H1 (cell line): ENCODE measurements around the gene ARSK. TPM values are rescaled to one million over a fixed set of nuclear protein-coding genes. Genes with fewer than 3 reads are reported as not detected.

Experiments used
- CTCF ChIA-PET: fragments of 300-600 bp; sonication (Branson Sonifier 250); formaldehyde crosslinking; loops from one replicate; lab custom pipeline; 2021; ENCODE audit not compliant: partially characterized antibody; lab: Charles Lee
- POLR2A ChIA-PET: fragments of 300-600 bp; sonication (Branson Sonifier 250); formaldehyde crosslinking; loops from one replicate; lab custom pipeline; 2021; ENCODE audit warnings: inconsistent platforms; ENCODE audit not compliant: partially characterized antibody; lab: Charles Lee
- DNase-seq, 2 experiments: peaks; one replicate each; pipeline versions ENCODE4 v3.0.0 to v3.0.0-alpha.2; 2010 to 2022; ENCODE audit warnings: low spot score in 2 of 2, low read depth in 1 of 2, mixed read lengths in 1 of 2
- FAIRE-seq: peaks from 2 replicates; lab custom pipeline; 2011; peaks lifted over from hg19 to GRCh38; lab: Jason Lieb, UNC
- H2AFZ ChIP-seq: 2 replicates; pipeline ENCODE4 v1.8.1; 2012; ENCODE audit warnings: low read length, inconsistent platforms
- H2AK5ac ChIP-seq: 2 replicates; pipeline ENCODE4 v1.6.1; 2013; ENCODE audit warnings: low read depth, low read length
- H2BK120ac ChIP-seq: replicated peaks from 2 replicates; pipeline ENCODE3; 2013; ENCODE audit warnings: low read depth, low read length, inconsistent platforms
- H2BK12ac ChIP-seq: 2 replicates; pipeline ENCODE4 v1.6.1; 2013; ENCODE audit warnings: low read depth, low read length
- H2BK15ac ChIP-seq: 2 replicates; pipeline ENCODE4 v1.6.1; 2013; ENCODE audit warnings: low read length
- H2BK20ac ChIP-seq: 2 replicates; pipeline ENCODE4 v1.6.1; 2013; ENCODE audit warnings: low read length
- H2BK5ac ChIP-seq: 2 replicates; pipeline ENCODE4 v1.6.1; 2013; ENCODE audit warnings: low read depth, low read length
- H3K14ac ChIP-seq: 2 replicates; pipeline ENCODE4 v1.6.1; 2013; ENCODE audit warnings: inconsistent platforms; ENCODE audit not compliant: insufficient read length
- H3K18ac ChIP-seq: 2 replicates; pipeline ENCODE4 v1.6.1; 2013; ENCODE audit warnings: low read length; ENCODE audit errors: extremely low read depth
- H3K23ac ChIP-seq: 2 replicates; pipeline ENCODE4 v1.6.1; 2013; ENCODE audit warnings: inconsistent platforms; ENCODE audit not compliant: insufficient read length
- H3K23me2 ChIP-seq: 2 replicates; pipeline ENCODE4 v1.6.1; 2013; ENCODE audit warnings: low read depth, low read length
- H3K27ac ChIP-seq: 2 replicates; pipeline ENCODE4 v1.6.1; 2011; ENCODE audit warnings: low read depth, low read length, inconsistent platforms
- H3K27me3 ChIP-seq, 4 experiments: replicated peaks in 1 of 4; 1 replicate in 1 of 4; 2 replicates in 3 of 4; pipeline versions ENCODE4 v1.6.1 to v1.8.1; 2011 to 2013; ENCODE audit warnings: low read length in 3 of 4, mild to moderate bottlenecking in 3 of 4, inconsistent platforms in 2 of 4, mixed read lengths in 2 of 4, moderate library complexity in 1 of 4; ENCODE audit not compliant: control insufficient read depth in 3 of 4, insufficient read depth in 3 of 4; ENCODE audit errors: extremely low read depth in 1 of 4
- H3K36me3 ChIP-seq, 4 experiments: 2 replicates each; pipeline versions ENCODE4 v1.6.1 to v1.8.1; 2011 to 2013; ENCODE audit warnings: mild to moderate bottlenecking in 4 of 4, low read length in 3 of 4, moderate library complexity in 2 of 4, control low read depth in 1 of 4, inconsistent platforms in 1 of 4; ENCODE audit not compliant: insufficient read depth in 4 of 4, control insufficient read depth in 2 of 4
- H3K4ac ChIP-seq: replicated peaks from 2 replicates; pipeline ENCODE3; 2013; ENCODE audit warnings: low read length, low read depth, mixed read lengths, inconsistent platforms; ENCODE audit not compliant: insufficient read length
- H3K4me1 ChIP-seq, 4 experiments: replicated peaks in 1 of 4; 1 replicate in 1 of 4; 2 replicates in 3 of 4; pipeline versions ENCODE4 v1.6.1 to v1.8.1; 2011 to 2013; ENCODE audit warnings: low read length in 3 of 4, inconsistent platforms in 2 of 4, mixed read lengths in 1 of 4; ENCODE audit not compliant: insufficient read depth in 4 of 4, control insufficient read depth in 3 of 4
- H3K4me2 ChIP-seq, 2 experiments: 2 replicates each; pipeline versions ENCODE4 v1.6.1 to v1.8.1; 2011 to 2013; ENCODE audit warnings: low read depth in 2 of 2, low read length in 2 of 2, control low read depth in 1 of 2, inconsistent platforms in 1 of 2, mild to moderate bottlenecking in 1 of 2; ENCODE audit not compliant: insufficient read depth in 1 of 2
- H3K4me3 ChIP-seq, 4 experiments: fragments of 200-600, 300-600 bp in 1 of 4; sonication (generic), shearing (Covaris generic), sonication (Bioruptor Twin) in 1 of 4; 2 replicates each; pipeline versions ENCODE4 v1.5.1 to v1.8.1; 2011 to 2016; ENCODE audit warnings: low read length in 4 of 4, low read depth in 3 of 4, control low read depth in 2 of 4, inconsistent platforms in 2 of 4, mild to moderate bottlenecking in 2 of 4, mixed read lengths in 1 of 4, moderate library complexity in 1 of 4; ENCODE audit not compliant: insufficient read depth in 2 of 4; ENCODE audit errors: extremely low read depth in 1 of 4
- H3K56ac ChIP-seq: replicated peaks from 2 replicates; pipeline ENCODE3; 2013; ENCODE audit warnings: low read depth, mild to moderate bottlenecking, mixed read lengths, low read length, inconsistent platforms; ENCODE audit not compliant: insufficient read length
- H3K79me1 ChIP-seq: 2 replicates; pipeline ENCODE4 v1.6.1; 2013; ENCODE audit warnings: low read depth, low read length, control low read depth
- H3K79me2 ChIP-seq, 2 experiments: 2 replicates each; pipeline versions ENCODE4 v1.6.1 to v1.8.1; 2012 to 2013; ENCODE audit warnings: low read length in 2 of 2, mild to moderate bottlenecking in 2 of 2, inconsistent platforms in 1 of 2; ENCODE audit not compliant: insufficient read depth in 2 of 2, control insufficient read depth in 1 of 2
- H3K9ac ChIP-seq, 4 experiments: replicated peaks in 1 of 4; 1 replicate in 1 of 4; 2 replicates in 3 of 4; pipeline versions ENCODE4 v1.6.1 to v1.8.1; 2011 to 2013; ENCODE audit warnings: low read depth in 3 of 4, low read length in 3 of 4, control low read depth in 2 of 4, mild to moderate bottlenecking in 2 of 4, moderate library complexity in 2 of 4, inconsistent platforms in 1 of 4; ENCODE audit errors: extremely low read depth in 1 of 4
- H3K9me3 ChIP-seq, 2 experiments: 2 replicates each; pipeline versions ENCODE4 v1.6.1 to v1.8.1; 2012 to 2013; ENCODE audit warnings: mild to moderate bottlenecking in 2 of 2, moderate library complexity in 2 of 2, control low read depth in 1 of 2, inconsistent platforms in 1 of 2, low read depth in 1 of 2, low read length in 1 of 2, mixed read lengths in 1 of 2; ENCODE audit not compliant: insufficient read depth in 2 of 2
- H4K20me1 ChIP-seq, 2 experiments: replicated peaks in 1 of 2; 2 replicates each; pipeline versions ENCODE3 to v1.8.1; 2011 to 2013; ENCODE audit warnings: inconsistent platforms in 2 of 2, low read length in 2 of 2, mild to moderate bottlenecking in 1 of 2; ENCODE audit not compliant: insufficient read depth in 2 of 2, control insufficient read depth in 1 of 2
- H4K5ac ChIP-seq: 2 replicates; pipeline ENCODE4 v1.6.1; 2013; ENCODE audit warnings: low read length, low read depth, mixed read lengths, inconsistent platforms; ENCODE audit not compliant: insufficient read length
- H4K8ac ChIP-seq: 2 replicates; pipeline ENCODE4 v1.8.0; 2013; ENCODE audit warnings: mild to moderate bottlenecking, moderate library complexity, low read length, inconsistent platforms; ENCODE audit not compliant: insufficient read depth; ENCODE audit errors: extremely low read depth
- H4K91ac ChIP-seq: replicated peaks from 2 replicates; pipeline ENCODE3; 2013; ENCODE audit warnings: low read length, mixed read lengths, inconsistent platforms; ENCODE audit not compliant: insufficient read length
- CBX8 ChIP-seq: fragments of 300-800, 300-1000 bp; sonication (generic); IDR thresholded peaks from 2 replicates; pipeline ENCODE4 v1.7.1; 2016; ENCODE audit warnings: low read depth, low read length, borderline replicate concordance
- GABPA ChIP-seq: IDR thresholded peaks from 2 replicates; pipeline ENCODE4 v1.6.1; 2011; ENCODE audit warnings: mild to moderate bottlenecking, low read length, moderate library complexity, borderline replicate concordance; ENCODE audit not compliant: insufficient read depth
- HDAC2 ChIP-seq, 2 experiments: fragments of 300-600 bp in 1 of 2; sonication (generic) in 1 of 2; IDR thresholded peaks; 2 replicates each; pipeline ENCODE4 v1.6.1; 2011 to 2012; ENCODE audit warnings: low read depth in 2 of 2, low read length in 2 of 2, mild to moderate bottlenecking in 2 of 2, moderate library complexity in 2 of 2, borderline replicate concordance in 1 of 2, inconsistent platforms in 1 of 2
- JUN ChIP-seq: IDR thresholded peaks from 2 replicates; pipeline ENCODE4 v1.6.1; 2011; ENCODE audit warnings: low read depth, mild to moderate bottlenecking, improper control_type of control experiment, low read length
- POLR2A ChIP-seq, 2 experiments: IDR thresholded peaks; 1 replicate in 1 of 2; 2 replicates in 1 of 2; pipeline ENCODE4 v1.6.1; 2011; ENCODE audit warnings: low read depth in 2 of 2, low read length in 2 of 2, mild to moderate bottlenecking in 2 of 2; ENCODE audit errors: control extremely low read depth in 1 of 2
- RBBP5 ChIP-seq: IDR thresholded peaks from 2 replicates; pipeline ENCODE4 v1.7.1; 2012; ENCODE audit warnings: low read depth, mild to moderate bottlenecking, inconsistent platforms, low read length, moderate library complexity, borderline replicate concordance
- SP4 ChIP-seq: IDR thresholded peaks from 2 replicates; pipeline ENCODE4 v1.6.1; 2012; ENCODE audit warnings: low read length, inconsistent platforms
- TBP ChIP-seq: IDR thresholded peaks from 2 replicates; pipeline ENCODE4 v1.6.1; 2011; ENCODE audit warnings: low read depth, low read length, improper control_type of control experiment
- WGBS, 2 experiments: shearing (Covaris generic) in 1 of 2; methylation state at CpG; one replicate each; pipeline versions ENCODE4 v1.1.6 to v1.1.7; 2013 to 2015; ENCODE audit warnings: low lambda C conversion rate in 2 of 2, mixed read lengths in 2 of 2, inconsistent platforms in 1 of 2, low coverage in 1 of 2, missing lambda C conversion rate in 1 of 2; ENCODE audit not compliant: insufficient replicate concordance in 2 of 2, insufficient coverage in 1 of 2, insufficient read length in 1 of 2; ENCODE audit errors: extremely low coverage in 1 of 2, missing lambda C conversion rate in 1 of 2; 5-methylcytosine and 5-hydroxymethylcytosine counted together
- polyA plus RNA-seq, 7 experiments: library from polyadenylated mRNA; depleted of rRNA in 3 of 7; stranded (reverse) in 5 of 7; unstranded in 2 of 7; fragments of >200 nt in 5 of 7; fragments of 200-250 nt in 2 of 7; gene quantifications; 1 replicate in 5 of 7; 2 replicates in 1 of 7; 4 replicates in 1 of 7; pipeline versions ENCODE4 v1.2.1 to v1.2.3, GENCODE V29; 2011 to 2013; ENCODE audit warnings: missing spikeins in 2 of 7, mixed read lengths in 2 of 7
- total RNA-seq: library from RNA; stranded (reverse); fragmentation: NEBNext Ultra II Directional; extraction: Animal tissue kit (Norgen Biotek cat#: 25700); gene quantifications from 2 replicates; pipeline ENCODE4 v1.2.1, GENCODE V29; 2021
- TF ChIP-seq, protein P1 (sequence below): IDR thresholded peaks from 2 replicates; pipeline ENCODE4 v1.6.1; 2011; ENCODE audit warnings: low read depth, mild to moderate bottlenecking, low read length; ENCODE audit not compliant: insufficient read depth
- TF ChIP-seq, protein P2 (sequence below), 3 experiments: IDR thresholded peaks; 1 replicate in 2 of 3; 2 replicates in 1 of 3; pipeline versions ENCODE4 v1.5.1 to v1.6.1; 2011; ENCODE audit warnings: low read length in 3 of 3, mild to moderate bottlenecking in 3 of 3, inconsistent platforms in 2 of 3, low read depth in 1 of 3, moderate library complexity in 1 of 3; ENCODE audit not compliant: insufficient read depth in 1 of 3; ENCODE audit errors: control extremely low read depth in 1 of 3

The ARSK gene
- total and polyA plus RNA-seq, 2 of the 8 experiments (the other 6 are each of a cell fraction or from before 2014, with no cell fraction given): 8.4 to 14.1 TPM

DNA sequence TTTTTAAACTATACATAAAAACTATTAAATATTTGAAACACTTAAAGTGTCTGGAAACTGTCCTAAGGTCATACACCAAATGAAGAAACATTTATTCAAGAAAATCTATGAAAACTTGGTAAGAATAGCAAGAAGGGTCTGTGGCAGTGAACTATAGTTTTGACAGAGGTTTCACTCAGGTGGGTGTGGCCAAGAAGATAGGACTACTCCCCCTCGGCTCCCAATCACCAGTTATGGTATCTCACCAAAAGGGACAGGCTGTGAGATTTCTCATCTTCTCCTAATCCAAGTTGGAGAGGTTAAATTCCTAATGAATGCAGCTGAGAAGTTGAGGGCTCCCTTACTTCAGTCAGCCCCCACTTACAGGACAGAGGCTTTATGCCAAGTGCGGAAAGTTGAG, 2.9 kb downstream of the ARSK start:
- no peak overlapping the region for H2AK5ac ChIP-seq
- ChIA-PET CTCF (interaction anchor here (1.0 kb wide), 1 partner anchor 19 kb away, joined by 3 read pairs; no protein-coding TSS in a partner anchor), POLR2A (interaction anchor here (0.9 to 1.1 kb wide), 2 partner anchors 10 to 12 kb away, joined by 3 to 5 read pairs; no protein-coding TSS in a partner anchor)
- H3K36me3 ChIP-seq: 0 out of 8 replicates have a peak, but pooled peaks cover 0 to 2% (median 0%) of the 10 kb centered on the region in 4 experiments
- peaks cover 0 to 42% of the 10 kb centered on the region in 2 experiments; a peak in 3 of 4 replicates for H3K79me2 ChIP-seq
- no peak overlapping the region for H2BK12ac ChIP-seq
- H3K56ac ChIP-seq: no peak overlapping the region
- peaks cover 2% of the 10 kb centered on the region; the same call in 1 of the 2 replicates for H3K79me1 ChIP-seq
- no peaks in the 10 kb centered on the region for H4K20me1 ChIP-seq
- no peak overlapping the region for H3K18ac ChIP-seq
- H4K5ac ChIP-seq: no peak overlapping the region
- no peak overlapping the region for H2AFZ ChIP-seq
- no peaks in the 10 kb centered on the region for H3K9me3 ChIP-seq
- no peak overlapping the region for H2BK15ac ChIP-seq
- no peak overlapping the region for H2BK120ac ChIP-seq
- H3K4ac ChIP-seq: no peak overlapping the region
- FAIRE-seq (no peak), DNase-seq (no peak)
- H3K23ac ChIP-seq: no peak overlapping the region
- H3K4me2 ChIP-seq: no peak overlapping the region
- H3K4me1 ChIP-seq: no peaks in the 10 kb centered on the region; a peak in 1 of 7 replicates
- no peak overlapping the region for H4K8ac ChIP-seq
- H3K4me3 ChIP-seq: no peak overlapping the region
- H3K14ac ChIP-seq: no peak overlapping the region
- no peak overlapping the region for H2BK20ac ChIP-seq
- no peak overlapping the region for H3K9ac ChIP-seq
- H3K27me3 ChIP-seq: no peaks in the 10 kb centered on the region
- no peak overlapping the region for H4K91ac ChIP-seq
- peaks cover 3% of the 10 kb centered on the region; the same call in 1 of the 2 replicates for H3K23me2 ChIP-seq
- 85% methylated on average over 2 of the region's 2 CpGs; no CpG with 5 or more reads in 1 of the 2 experiments for WGBS, 2 experiments
- no peak overlapping the region for H2BK5ac ChIP-seq
- H3K27ac ChIP-seq: no peak overlapping the region
- no peak for TF ChIP-seq JUN
- TF ChIP-seq, protein P1, sequence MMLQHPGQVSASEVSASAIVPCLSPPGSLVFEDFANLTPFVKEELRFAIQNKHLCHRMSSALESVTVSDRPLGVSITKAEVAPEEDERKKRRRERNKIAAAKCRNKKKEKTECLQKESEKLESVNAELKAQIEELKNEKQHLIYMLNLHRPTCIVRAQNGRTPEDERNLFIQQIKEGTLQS: no peak
- TF ChIP-seq, protein P2, sequence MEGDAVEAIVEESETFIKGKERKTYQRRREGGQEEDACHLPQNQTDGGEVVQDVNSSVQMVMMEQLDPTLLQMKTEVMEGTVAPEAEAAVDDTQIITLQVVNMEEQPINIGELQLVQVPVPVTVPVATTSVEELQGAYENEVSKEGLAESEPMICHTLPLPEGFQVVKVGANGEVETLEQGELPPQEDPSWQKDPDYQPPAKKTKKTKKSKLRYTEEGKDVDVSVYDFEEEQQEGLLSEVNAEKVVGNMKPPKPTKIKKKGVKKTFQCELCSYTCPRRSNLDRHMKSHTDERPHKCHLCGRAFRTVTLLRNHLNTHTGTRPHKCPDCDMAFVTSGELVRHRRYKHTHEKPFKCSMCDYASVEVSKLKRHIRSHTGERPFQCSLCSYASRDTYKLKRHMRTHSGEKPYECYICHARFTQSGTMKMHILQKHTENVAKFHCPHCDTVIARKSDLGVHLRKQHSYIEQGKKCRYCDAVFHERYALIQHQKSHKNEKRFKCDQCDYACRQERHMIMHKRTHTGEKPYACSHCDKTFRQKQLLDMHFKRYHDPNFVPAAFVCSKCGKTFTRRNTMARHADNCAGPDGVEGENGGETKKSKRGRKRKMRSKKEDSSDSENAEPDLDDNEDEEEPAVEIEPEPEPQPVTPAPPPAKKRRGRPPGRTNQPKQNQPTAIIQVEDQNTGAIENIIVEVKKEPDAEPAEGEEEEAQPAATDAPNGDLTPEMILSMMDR (IDR thresholded peaks at IDR 0.05; ENCODE audit: control extremely low read depth in 1 of 3, insufficient read depth in 1 of 3, low read depth in 1 of 3, low read length in 3 of 3): no peak
- TF ChIP-seq SP4: no peak
- TF ChIP-seq CBX8: no peak
- no peak for TF ChIP-seq RBBP5
- no peak for TF ChIP-seq HDAC2 (IDR thresholded peaks at IDR 0.05; ENCODE audit: borderline replicate concordance in 1 of 2, low read depth in 2 of 2, low read length in 2 of 2)
- TF ChIP-seq POLR2A (IDR thresholded peaks at IDR 0.05; ENCODE audit: control extremely low read depth in 1 of 2, low read depth in 2 of 2, low read length in 2 of 2): no peak
- no peak for TF ChIP-seq TBP
- TF ChIP-seq GABPA: no peak
